Endothelial cell of umbilical vein (primary cell): Measurements from ENCODE around the gene TOMM6. TPM values are rescaled to one million over a fixed set of nuclear protein-coding genes. Genes with fewer than 3 reads are reported as not detected.
A peak's percentile ranks its signal among the peaks of the same experiment; 100 is the strongest.

ENCODE experiments used
- BruUV-seq: library from RNA; stranded (reverse); fragments of 400-500 nt; replicated peaks from 2 replicates; lab custom pipeline; 2021; lab: Mats Ljungman, UMichigan
- CTCF ChIA-PET: fragments of 300-600, 350-600 bp; sonication (Branson Sonifier 250); formaldehyde crosslinking; loops from one replicate; lab custom pipeline; 2021; ENCODE audit warnings: antibody characterized with exemption, inconsistent platforms; lab: Charles Lee
- POLR2A ChIA-PET: fragments of 300-600, 350-600 bp; sonication (Branson Sonifier 250); formaldehyde crosslinking; loops from one replicate; lab custom pipeline; 2021; ENCODE audit warnings: antibody characterized with exemption, inconsistent platforms; lab: Charles Lee
- DNase-seq: peaks from one replicate; pipeline ENCODE4 v3.0.0-alpha.2; 2011; ENCODE audit warnings: low read depth, low spot score
- FAIRE-seq: peaks from 2 replicates; lab custom pipeline; 2011; peaks lifted over from hg19 to GRCh38; lab: Jason Lieb, UNC
- H2AFZ ChIP-seq: 2 replicates; pipeline ENCODE4 v1.6.0; 2012; ENCODE audit warnings: low read depth, low read length, control low read depth, inconsistent platforms
- H3K27ac ChIP-seq: 2 replicates; pipeline ENCODE4 v1.5.1; 2011; ENCODE audit warnings: low read depth, mild to moderate bottlenecking, control low read depth, low read length, moderate library complexity; ENCODE audit not compliant: insufficient read depth
- H3K27me3 ChIP-seq, 2 experiments: 2 replicates each; pipeline versions ENCODE4 v1.6.0 to v1.6.1; 2011; ENCODE audit warnings: low read length in 2 of 2, mixed read lengths in 1 of 2; ENCODE audit not compliant: control insufficient read depth in 2 of 2, insufficient read depth in 2 of 2
- H3K36me3 ChIP-seq, 2 experiments: 2 replicates in 1 of 2; 3 replicates in 1 of 2; pipeline ENCODE4 v1.5.1; 2011; ENCODE audit warnings: low read length in 2 of 2, mild to moderate bottlenecking in 1 of 2, moderate library complexity in 1 of 2; ENCODE audit not compliant: control insufficient read depth in 2 of 2, insufficient read depth in 2 of 2; ENCODE audit errors: extremely low read depth in 1 of 2
- H3K4me1 ChIP-seq: 3 replicates; pipeline ENCODE4 v1.5.1; 2011; ENCODE audit warnings: mild to moderate bottlenecking, low read length; ENCODE audit not compliant: control insufficient read depth, insufficient read depth; ENCODE audit errors: extremely low read depth
- H3K4me2 ChIP-seq: 2 replicates; pipeline ENCODE4 v1.6.1; 2011; ENCODE audit warnings: low read length, control low read depth, mixed read lengths; ENCODE audit not compliant: insufficient read depth
- H3K4me3 ChIP-seq, 3 experiments: fragments of 200-600 bp in 1 of 3; sonication (generic), shearing (Covaris generic) in 1 of 3; replicated peaks in 1 of 3; 2 replicates each; pipeline ENCODE4 v1.5.1; 2011 to 2016; ENCODE audit warnings: control low read depth in 3 of 3, low read length in 3 of 3, mild to moderate bottlenecking in 2 of 3, inconsistent platforms in 1 of 3, low read depth in 1 of 3, moderate library complexity in 1 of 3; ENCODE audit not compliant: insufficient read depth in 1 of 3
- H3K79me2 ChIP-seq: 2 replicates; pipeline ENCODE4 v1.6.0; 2012; ENCODE audit warnings: low read length, inconsistent platforms; ENCODE audit not compliant: control insufficient read depth, insufficient read depth
- H3K9ac ChIP-seq: replicated peaks from 2 replicates; pipeline ENCODE3; 2011; ENCODE audit warnings: low read length, control low read depth; ENCODE audit not compliant: insufficient read depth; ENCODE audit errors: extremely low read depth
- H3K9me1 ChIP-seq: replicated peaks from 3 replicates; pipeline ENCODE4 v1.6.0; 2011; ENCODE audit warnings: mild to moderate bottlenecking, low read length; ENCODE audit not compliant: control insufficient read depth, insufficient read depth; ENCODE audit errors: extremely low read depth
- H3K9me3 ChIP-seq: replicated peaks from 2 replicates; pipeline ENCODE4 v1.5.1; 2012; ENCODE audit warnings: low read length, inconsistent platforms; ENCODE audit not compliant: control insufficient read depth, insufficient read depth
- H4K20me1 ChIP-seq: replicated peaks from 2 replicates; pipeline ENCODE3; 2011; ENCODE audit warnings: mild to moderate bottlenecking, low read length; ENCODE audit not compliant: control insufficient read depth, insufficient read depth; ENCODE audit errors: extremely low read depth
- CTCF ChIP-seq, 2 donors: IDR thresholded peaks; 1 replicate in 1 of 2; 2 replicates in 1 of 2; pipeline ENCODE4 v1.5.1; 2011; ENCODE audit warnings: low read length in 2 of 2, mild to moderate bottlenecking in 2 of 2, moderate library complexity in 2 of 2, control low read depth in 1 of 2, inconsistent platforms in 1 of 2, low read depth in 1 of 2; ENCODE audit not compliant: insufficient read depth in 1 of 2; ENCODE audit errors: extremely low read depth in 1 of 2
- EZH2 ChIP-seq: IDR thresholded peaks from 2 replicates; pipeline ENCODE4 v1.6.1; 2012; ENCODE audit warnings: borderline replicate concordance, low read depth, mild to moderate bottlenecking, moderate library complexity, low read length, inconsistent platforms; ENCODE audit not compliant: severe bottlenecking
- GATA2 ChIP-seq: IDR thresholded peaks from 2 replicates; pipeline ENCODE4 v1.7.0; 2011; ENCODE audit warnings: low read depth, mild to moderate bottlenecking, moderate library complexity, mixed read lengths, low read length; ENCODE audit not compliant: insufficient read length, insufficient read depth
- JUN ChIP-seq: IDR thresholded peaks from 2 replicates; pipeline ENCODE4 v1.6.1; 2011; ENCODE audit warnings: borderline replicate concordance, low read depth; ENCODE audit not compliant: insufficient read length, insufficient read depth
- POLR2A ChIP-seq: IDR thresholded peaks from 2 replicates; pipeline ENCODE4 v1.6.1; 2012; ENCODE audit warnings: low read depth, mild to moderate bottlenecking, control low read depth, low read length
- dilution Hi-C: fragments of 300-500 bp; cut with MboI; formaldehyde crosslinking; loops from one replicate; pipeline ENCODE4 v1.15.0; 2019; ENCODE audit warnings: low sequenced_read_pairs; ENCODE audit not compliant: extremely low pct_ligation_motif_present
- intact Hi-C: fragments of 100-400 bp; cut with micrococcal nuclease; formaldehyde crosslinking; loops from one replicate; pipeline ENCODE4 v1.10.0; 2022
- polyA plus RNA-seq, 4 experiments: library from polyadenylated mRNA; depleted of rRNA in 3 of 4; stranded (reverse) in 3 of 4; unstranded in 1 of 4; fragments of >200 nt; gene quantifications; 2 replicates each; pipeline versions ENCODE4 v1.2.1 to v1.2.3, GENCODE V29; 2011 to 2012; ENCODE audit warnings: missing spikeins in 1 of 4
- total RNA-seq: library from RNA; stranded (reverse); gene quantifications from 2 replicates; pipeline ENCODE4 v1.2.3, GENCODE V29; 2021

Gene TOMM6
- total and polyA plus RNA-seq, 2 donors (not counting 3 experiments of a cell fraction or from before 2014, with no cell fraction given), result 233 to 527 TPM

- intact Hi-C loops (no loop called here), dilution Hi-C loops (no loop called here)
- H2AFZ ChIP-seq, result no peak overlapping the region
- no peaks in the 10 kb centered on the region for H3K9me1 ChIP-seq
- FAIRE-seq (no peak), DNase-seq (no peak)
- peaks cover 0 to 2% of the 10 kb centered on the region in 2 experiments for H3K36me3 ChIP-seq
- CTCF ChIA-PET, result interaction anchor here (0.8 to 1.5 kb wide), 5 partner anchors 12 to 245 kb away, joined by 3 to 8 read pairs (median 3); partner anchors contain the start of genes BYSL, MED20 and TOMM6
- H3K4me3 ChIP-seq, result no peak overlapping the region
- H3K4me2 ChIP-seq, result no peak overlapping the region
- no peaks in the 10 kb centered on the region for H3K9me3 ChIP-seq
- H3K27ac ChIP-seq, result no peak overlapping the region
- no peaks in the 10 kb centered on the region for H4K20me1 ChIP-seq
- no peak for TF ChIP-seq CTCF (IDR thresholded peaks at IDR 0.05; ENCODE audit: extremely low read depth in 1 of 2, insufficient read depth in 1 of 2, low read depth in 1 of 2, low read length in 2 of 2)
- no peak for TF ChIP-seq EZH2
- TF ChIP-seq POLR2A, result no peak
- no peak for TF ChIP-seq JUN
- H3K4me1 ChIP-seq, result no peaks in the 10 kb centered on the region
- POLR2A ChIA-PET, result no interaction called here
- no peaks in the 10 kb centered on the region for H3K27me3 ChIP-seq
- no TSS peak for BruUV-seq
- no peak overlapping the region for H3K9ac ChIP-seq
- H3K79me2 ChIP-seq, result no peaks in the 10 kb centered on the region
These were observed 12.0 kb downstream of the TOMM6 start for GRCh38 chr6:41799559-41799911.

GRCh38 chr6:41801380-41801779 is 13.9 kb downstream of the TOMM6 start:
- Histone ChIP-seq H3K9ac (no peak overlapping the region), H3K4me2 (no peak overlapping the region), H3K27ac (no peak overlapping the region), H3K4me1 (no peaks in the 10 kb centered on the region), H3K9me1 (no peaks in the 10 kb centered on the region), H3K27me3 (no peaks in the 10 kb centered on the region), H4K20me1 (no peaks in the 10 kb centered on the region), H2AFZ (peak overlapping the region; percentile 53), H3K79me2 (no peaks in the 10 kb centered on the region), H3K36me3 (peaks cover 0 to 1% of the 10 kb centered on the region in 2 experiments), H3K4me3 (no peak overlapping the region), H3K9me3 (no peaks in the 10 kb centered on the region)
- DNase-seq (peak; percentile 67), FAIRE-seq (peak; percentile 86)
- dilution Hi-C loops, result no loop called here
- intact Hi-C loops, result loop anchor here (1.0 kb wide), 5 partner anchors 45 to 243 kb away; partner anchors contain the start of genes BYSL, MED20 and USP49
- ChIA-PET CTCF (interaction anchor here (0.5 to 1.9 kb wide), 40 partner anchors 9 to 413 kb away, joined by 3 to 109 read pairs (median 4); partner anchors contain the start of genes BYSL, CCND3, MED20 and TAF8), POLR2A (interaction anchor here (0.6 kb wide), 1 partner anchor 13 kb away, joined by 3 read pairs; no protein-coding TSS in a partner anchor)
- no TSS peak for BruUV-seq
- TF ChIP-seq GATA2 (no peak), CTCF (IDR thresholded peaks at IDR 0.05; ENCODE audit: extremely low read depth in 1 of 2, insufficient read depth in 1 of 2, low read depth in 1 of 2, low read length in 2 of 2) (peak; percentile 65 to 68)
